GM21737 (cell line): Measurements from ENCODE around the gene PTPRZ1.

Experiments
- ATAC-seq: cut with Tn5 transposase; IDR thresholded peaks from one replicate; pipeline ENCODE4 v1.9.1; 2021; ENCODE audit warnings: mild to moderate bottlenecking, moderate library complexity; ENCODE audit not compliant: unreplicated experiment

Gene PTPRZ1

GRCh38 chr7:121953164-121953563, 80.2 kb downstream of the PTPRZ1 start:
- ATAC-seq = no peak

DNA sequence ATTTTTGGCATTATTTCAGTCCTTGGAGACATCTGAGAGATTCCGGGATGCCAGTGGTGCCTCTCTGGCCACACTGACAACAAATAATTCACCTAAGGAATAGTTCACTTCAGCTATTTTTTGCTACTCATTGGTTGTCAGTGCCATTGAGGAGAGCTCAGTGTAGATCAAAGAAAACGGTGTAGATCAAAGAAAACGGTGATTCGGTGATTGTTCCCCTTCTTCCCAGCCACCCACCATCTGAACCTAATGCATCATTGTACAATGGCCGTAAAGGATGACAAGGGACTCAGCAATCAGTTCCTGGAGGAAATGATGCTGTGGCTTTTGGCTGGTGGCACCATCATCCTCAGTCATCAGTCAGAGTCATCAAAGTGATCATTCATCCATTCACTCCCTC, 80.6 kb downstream of the PTPRZ1 start:
- no peak for ATAC-seq

GRCh38 chr7:121954803-121955202, 81.8 kb downstream of the PTPRZ1 start:
- no peak for ATAC-seq

DNA sequence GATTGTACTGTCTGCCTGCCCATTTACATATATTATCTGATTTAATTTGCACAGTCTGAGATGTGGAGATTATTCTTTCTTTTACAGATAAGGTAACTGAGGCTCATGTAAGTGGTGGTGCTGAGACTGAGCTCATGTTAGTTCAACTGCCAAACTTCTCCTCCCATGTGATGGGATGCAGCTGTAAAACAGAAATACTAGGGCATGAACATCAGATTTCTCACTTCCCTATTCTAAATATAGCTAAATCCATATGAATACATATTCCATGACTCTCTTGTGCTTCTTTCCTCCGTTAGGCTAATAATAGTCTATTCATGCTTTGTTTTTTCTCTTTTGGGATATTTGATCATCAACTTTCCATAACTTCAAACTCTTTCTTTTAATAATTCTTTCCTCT, 84.7 kb downstream of the PTPRZ1 start:
- ATAC-seq = no peak

- no peak for ATAC-seq
Measured at GRCh38 chr7:121960678-121961077, 87.7 kb downstream of the PTPRZ1 start.

GRCh38 chr7:121961089-121961867, 88.3 kb downstream of the PTPRZ1 start:
- no peak for ATAC-seq

GRCh38 chr7:121966276-121966934, 93.4 kb downstream of the PTPRZ1 start:
- no peak for ATAC-seq

- ATAC-seq = no peak
Measured at GRCh38 chr7:121966935-121967332, 94.0 kb downstream of the PTPRZ1 start.

- no peak for ATAC-seq
Measured at GRCh38 chr7:121985476-121986030, 112.6 kb downstream of the PTPRZ1 start.

DNA sequence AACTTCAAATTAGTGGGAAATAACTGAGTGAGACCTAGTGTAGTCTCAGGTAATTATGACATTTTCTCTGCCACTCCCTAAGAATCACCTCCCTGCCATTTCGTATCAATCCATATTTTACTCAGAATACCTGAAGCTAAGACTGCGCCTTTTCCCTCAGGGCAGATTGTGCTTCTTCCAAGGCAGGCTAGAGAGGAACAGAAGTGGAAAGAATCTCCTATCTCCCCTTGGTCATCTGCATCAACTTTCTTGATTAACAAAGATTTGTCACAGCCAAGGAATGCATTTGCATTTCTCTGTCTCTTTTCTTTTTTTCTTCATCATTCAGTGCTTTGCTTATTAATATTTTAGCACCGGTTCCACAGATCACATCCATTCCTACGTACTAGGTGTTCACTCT, 119.1 kb downstream of the PTPRZ1 start:
- no peak for ATAC-seq

DNA sequence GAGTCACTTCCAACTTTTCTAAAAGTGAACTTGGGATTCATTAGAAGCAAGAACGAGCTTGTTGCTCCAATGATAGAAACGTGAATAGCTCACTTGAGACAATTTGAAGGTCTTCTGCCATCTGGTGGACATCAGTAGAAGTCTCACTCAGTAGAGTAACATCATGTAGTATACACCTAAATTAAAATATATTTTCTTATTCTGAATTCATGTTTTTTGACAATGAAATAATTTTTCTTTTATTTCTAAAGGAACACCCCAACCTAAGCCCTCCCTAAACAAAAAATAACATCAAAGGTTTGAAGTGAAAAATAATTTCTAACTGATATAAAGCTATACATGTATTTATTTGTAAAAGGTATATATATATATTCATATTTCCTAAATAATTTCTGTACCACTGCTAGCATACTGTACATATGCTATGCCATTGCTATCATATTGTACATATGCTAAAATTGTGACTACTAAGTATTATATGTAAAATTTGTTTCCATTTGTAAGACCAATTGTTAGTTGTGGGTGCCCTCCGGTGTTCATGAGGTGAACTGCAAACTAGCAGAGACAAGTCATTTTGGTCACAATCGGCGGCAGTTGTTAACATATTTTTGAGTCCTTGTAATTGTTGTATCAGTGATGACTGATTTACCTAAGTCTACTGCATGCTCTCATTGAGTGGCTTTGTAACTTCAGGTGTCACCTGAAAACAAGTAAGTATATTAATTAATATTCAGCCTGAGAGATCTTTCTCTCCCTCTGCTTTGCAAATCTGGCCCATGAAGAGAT, 121.9 kb downstream of the PTPRZ1 start:
- peak; percentile 92 for ATAC-seq

DNA sequence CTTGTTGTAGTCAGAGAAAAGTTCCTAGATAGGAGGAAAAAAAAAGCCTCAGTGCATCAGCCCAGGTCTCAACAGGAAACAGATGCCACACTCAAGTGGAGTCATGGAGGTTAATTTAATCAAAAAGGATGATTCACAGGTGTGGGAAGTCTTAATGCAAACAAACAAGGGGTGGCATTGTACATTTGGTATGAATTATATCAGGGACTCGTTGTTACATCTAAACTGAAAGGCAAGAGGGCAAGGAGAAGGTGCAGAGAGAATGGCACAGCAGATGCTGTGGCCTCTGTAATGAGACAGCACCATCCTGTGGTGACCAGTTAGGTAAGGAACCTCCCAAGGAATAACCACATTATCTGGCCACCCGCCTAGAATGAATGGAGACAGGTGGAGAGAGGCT, 133.7 kb downstream of the PTPRZ1 start:
- no peak for ATAC-seq

GRCh38 chr7:122010116-122010515, 137.2 kb downstream of the PTPRZ1 start:
- no peak for ATAC-seq

DNA sequence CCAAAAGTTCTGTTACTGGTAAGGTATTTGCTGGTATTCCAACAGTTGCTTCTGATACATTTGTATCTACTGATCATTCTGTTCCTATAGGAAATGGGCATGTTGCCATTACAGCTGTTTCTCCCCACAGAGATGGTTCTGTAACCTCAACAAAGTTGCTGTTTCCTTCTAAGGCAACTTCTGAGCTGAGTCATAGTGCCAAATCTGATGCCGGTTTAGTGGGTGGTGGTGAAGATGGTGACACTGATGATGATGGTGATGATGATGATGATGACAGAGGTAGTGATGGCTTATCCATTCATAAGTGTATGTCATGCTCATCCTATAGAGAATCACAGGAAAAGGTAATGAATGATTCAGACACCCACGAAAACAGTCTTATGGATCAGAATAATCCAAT, 140.1 kb downstream of the PTPRZ1 start:
- no peak for ATAC-seq

- ATAC-seq = no peak
Measured at GRCh38 chr7:122013630-122014029, 140.7 kb downstream of the PTPRZ1 start.

DNA sequence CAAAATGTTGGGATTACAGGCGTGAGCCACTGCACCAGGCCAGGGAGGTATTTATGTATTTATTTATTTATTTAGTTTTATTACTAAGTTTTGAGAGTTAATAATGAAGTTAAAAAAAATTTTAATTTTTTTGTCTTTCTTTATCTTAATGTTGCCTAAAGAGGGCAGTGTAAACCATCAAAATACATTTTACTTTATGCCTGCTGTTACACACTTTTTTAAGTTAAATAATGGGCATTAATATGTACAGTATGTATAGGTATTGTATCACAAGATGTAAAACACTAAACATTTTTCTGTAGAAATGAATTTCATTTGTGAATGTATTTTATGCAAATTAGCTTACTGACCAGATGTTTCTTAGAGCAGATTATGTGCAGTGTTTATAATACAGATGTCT, 141.7 kb downstream of the PTPRZ1 start:
- ATAC-seq = no peak

GRCh38 chr7:122018032-122018431, 145.1 kb downstream of the PTPRZ1 start:
- no peak for ATAC-seq

DNA sequence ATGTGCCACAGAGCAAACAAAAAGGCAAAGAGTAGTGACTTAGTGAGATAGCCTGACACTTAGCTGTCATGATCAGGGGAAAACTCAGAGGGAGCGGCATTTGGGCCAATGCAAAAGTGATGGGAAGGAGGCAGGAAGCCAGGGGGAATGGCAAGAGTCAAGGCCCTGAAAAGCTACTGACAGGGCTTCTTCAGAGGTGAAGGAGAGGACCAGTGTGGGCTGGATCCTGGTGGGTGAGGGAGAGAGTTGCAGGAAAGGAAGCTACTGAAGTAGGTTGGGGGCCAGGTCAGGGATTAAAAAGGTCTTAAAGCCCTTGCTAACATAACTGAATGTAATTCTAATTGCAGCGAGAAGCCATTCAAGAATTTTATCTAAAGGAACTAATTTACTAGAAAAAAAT, 154.1 kb downstream of the PTPRZ1 start:
- no peak for ATAC-seq

- no peak for ATAC-seq
Measured at GRCh38 chr7:122033641-122034040, 160.7 kb downstream of the PTPRZ1 start.

DNA sequence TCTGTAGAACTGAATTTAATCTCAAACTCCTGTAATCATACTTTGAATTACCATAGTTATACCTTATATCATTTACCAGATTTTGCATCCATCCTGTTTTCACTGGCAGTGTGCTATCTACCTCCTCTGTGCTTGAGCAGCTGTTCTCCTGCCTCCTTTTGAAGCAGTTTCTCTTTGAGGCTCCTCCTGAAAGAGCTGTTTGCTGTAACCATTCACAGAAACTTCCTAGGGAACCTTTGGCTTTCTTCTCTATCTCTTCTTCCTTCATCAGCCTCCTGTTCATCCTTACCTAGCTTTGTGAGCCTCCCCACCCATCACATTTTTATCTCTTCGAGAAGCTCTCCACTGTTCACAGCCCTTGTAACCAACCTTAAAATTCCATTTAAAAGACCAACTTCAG, 162.9 kb downstream of the PTPRZ1 start:
- ATAC-seq = no peak

GRCh38 chr7:122038134-122038533, 165.2 kb downstream of the PTPRZ1 start:
- no peak for ATAC-seq
